GM12801 (cell line): ENCODE data around the gene CREG1.

Experiments
- CTCF ChIP-seq: IDR thresholded peaks from one replicate; pipeline ENCODE4 v1.5.1; 2011; ENCODE audit warnings: control low read depth; ENCODE audit not compliant: insufficient read length; ENCODE audit errors: extremely low read depth

The CREG1 gene

GRCh38 chr1:167563579-167564246 is 10.2 kb upstream of the CREG1 start:
- TF ChIP-seq CTCF, result no peak

GRCh38 chr1:167562702-167563101 is 9.1 kb upstream of the CREG1 start:
- no peak for TF ChIP-seq CTCF

- TF ChIP-seq CTCF, result no peak
Observed at GRCh38 chr1:167561753-167562152, 8.2 kb upstream of the CREG1 start.

- peak; percentile 34 for TF ChIP-seq CTCF
Observed at GRCh38 chr1:167555971-167556714, 2.6 kb upstream of the CREG1 start.

- TF ChIP-seq CTCF, result no peak
Observed at GRCh38 chr1:167554028-167554779, 642 bp upstream of the CREG1 start.

- TF ChIP-seq CTCF, result no peak
Observed at GRCh38 chr1:167551362-167551761, 2.2 kb downstream of the CREG1 start.
